IMR-90 (cell line): Measurements from ENCODE around the gene DNAI2. TPM values are rescaled to one million over a fixed set of nuclear protein-coding genes. Genes with fewer than 3 reads are reported as not detected.

Experiments
- ATAC-seq: fragments of 200-7000 bp; cut with Tn5 transposase; 2 replicates; pipeline ENCODE4 v1.9.1; 2020; ENCODE audit warnings: low read depth, mild to moderate bottlenecking, moderate library complexity
- BruUV-seq: library from RNA; stranded (reverse); fragments of 400-500 nt; replicated peaks from 2 replicates; lab custom pipeline; 2021; lab: Mats Ljungman, UMichigan
- CTCF ChIA-PET: fragments of 300-600 bp; formaldehyde crosslinking; extraction: SDS; loops from one replicate; lab custom pipeline; 2021; ENCODE audit warnings: antibody characterized with exemption; lab: Yijun Ruan, JAX
- POLR2A ChIA-PET: fragments of 300-600 bp; sonication (Branson Sonifier 250); formaldehyde crosslinking; loops from one replicate; lab custom pipeline; 2022; ENCODE audit warnings: antibody characterized with exemption; ENCODE audit not compliant: unreplicated experiment; lab: Charles Lee
- DNase-seq: peaks from one replicate; pipeline ENCODE4 v3.0.0; 2013
- H2AFZ ChIP-seq: replicated peaks from 2 replicates; pipeline ENCODE3; 2013; ENCODE audit warnings: low read length, mild to moderate bottlenecking; ENCODE audit not compliant: poor library complexity
- H2AK5ac ChIP-seq: 2 replicates; pipeline ENCODE4 v1.6.1; 2013; ENCODE audit warnings: low read depth, low read length, inconsistent platforms
- H2AK9ac ChIP-seq: replicated peaks from 2 replicates; pipeline ENCODE3; 2013; ENCODE audit warnings: mild to moderate bottlenecking, low read depth, low read length, moderate library complexity; ENCODE audit not compliant: poor library complexity
- H2BK120ac ChIP-seq: 2 replicates; pipeline ENCODE4 v1.6.1; 2013; ENCODE audit warnings: low read depth, low read length, inconsistent platforms
- H2BK15ac ChIP-seq: 3 replicates; pipeline ENCODE4 v1.6.1; 2013; ENCODE audit warnings: low read depth, low read length, inconsistent platforms
- H2BK20ac ChIP-seq: 2 replicates; pipeline ENCODE4 v1.6.1; 2013; ENCODE audit warnings: low read depth, mild to moderate bottlenecking, inconsistent platforms, low read length, moderate library complexity
- H2BK5ac ChIP-seq: 2 replicates; pipeline ENCODE4 v1.6.1; 2013; ENCODE audit warnings: mild to moderate bottlenecking, low read depth, low read length, inconsistent platforms; ENCODE audit not compliant: poor library complexity, severe bottlenecking
- H3K14ac ChIP-seq: replicated peaks from 2 replicates; pipeline ENCODE4 v1.6.1; 2013; ENCODE audit warnings: low read depth, low read length, inconsistent platforms
- H3K18ac ChIP-seq: 2 replicates; pipeline ENCODE4 v1.6.1; 2013; ENCODE audit warnings: low read depth, low read length, control low read depth
- H3K23ac ChIP-seq: 2 replicates; pipeline ENCODE4 v1.6.1; 2013; ENCODE audit warnings: low read depth, low read length, inconsistent platforms
- H3K27ac ChIP-seq: 2 replicates; pipeline ENCODE4 v1.5.1; 2013; ENCODE audit warnings: mild to moderate bottlenecking, control low read depth, low read length; ENCODE audit not compliant: insufficient read depth
- H3K27me3 ChIP-seq: 2 replicates; pipeline ENCODE4 v1.6.1; 2013; ENCODE audit warnings: low read length; ENCODE audit not compliant: control insufficient read depth, insufficient read depth
- H3K36me3 ChIP-seq: 2 replicates; pipeline ENCODE4 v1.6.1; 2013; ENCODE audit warnings: low read length, mixed read lengths; ENCODE audit not compliant: control insufficient read depth, insufficient read depth
- H3K4ac ChIP-seq: 2 replicates; pipeline ENCODE4 v1.6.1; 2013; ENCODE audit warnings: low read depth, low read length, inconsistent platforms
- H3K4me1 ChIP-seq: 2 replicates; pipeline ENCODE4 v1.6.1; 2013; ENCODE audit warnings: low read length, mixed read lengths; ENCODE audit not compliant: control insufficient read depth, insufficient read depth
- H3K4me2 ChIP-seq: 2 replicates; pipeline ENCODE4 v1.6.1; 2013; ENCODE audit warnings: low read depth, mild to moderate bottlenecking, control low read depth, low read length, moderate library complexity
- H3K4me3 ChIP-seq: 2 replicates; pipeline ENCODE4 v1.5.1; 2013; ENCODE audit warnings: low read depth, mild to moderate bottlenecking, control low read depth, low read length, moderate library complexity; ENCODE audit not compliant: insufficient read depth
- H3K56ac ChIP-seq: 2 replicates; pipeline ENCODE4 v1.6.1; 2013; ENCODE audit warnings: low read length, inconsistent platforms; ENCODE audit not compliant: insufficient read depth; ENCODE audit errors: extremely low read depth
- H3K79me1 ChIP-seq, 2 experiments: 2 replicates each; pipeline ENCODE4 v1.6.1; 2013; ENCODE audit warnings: low read length in 2 of 2, inconsistent platforms in 1 of 2, low read depth in 1 of 2
- H3K9ac ChIP-seq: 2 replicates; pipeline ENCODE4 v1.6.1; 2013; ENCODE audit warnings: low read depth, low read length, control low read depth
- H3K9me1 ChIP-seq: 2 replicates; pipeline ENCODE4 v1.6.1; 2013; ENCODE audit warnings: low read length, inconsistent platforms; ENCODE audit not compliant: insufficient read depth
- H3K9me3 ChIP-seq: 2 replicates; pipeline ENCODE4 v1.6.1; 2013; ENCODE audit warnings: low read length; ENCODE audit not compliant: control insufficient read depth, insufficient read depth
- H4K20me1 ChIP-seq: 2 replicates; pipeline ENCODE4 v1.6.1; 2013; ENCODE audit warnings: low read length, inconsistent platforms; ENCODE audit not compliant: insufficient read depth
- H4K5ac ChIP-seq: 2 replicates; pipeline ENCODE4 v1.6.1; 2013; ENCODE audit warnings: mild to moderate bottlenecking, low read depth, low read length, control low read depth
- H4K8ac ChIP-seq, 2 experiments: 2 replicates each; pipeline ENCODE4 v1.6.1; 2013; ENCODE audit warnings: low read depth in 2 of 2, low read length in 2 of 2, control low read depth in 1 of 2, inconsistent platforms in 1 of 2
- H4K91ac ChIP-seq: 2 replicates; pipeline ENCODE4 v1.6.1; 2013; ENCODE audit warnings: low read depth, low read length, inconsistent platforms; ENCODE audit not compliant: insufficient read depth
- BHLHE40 ChIP-seq: fragments of 150-350 bp; IDR thresholded peaks from 2 replicates; pipeline ENCODE4 v1.6.1; 2016; ENCODE audit warnings: mild to moderate bottlenecking, low read depth, low read length
- CEBPB ChIP-seq: IDR thresholded peaks from 2 replicates; pipeline ENCODE4 v1.6.1; 2012; ENCODE audit warnings: low read depth, low read length, improper control_type of control experiment
- CHD1 ChIP-seq: IDR thresholded peaks from 2 replicates; pipeline ENCODE4 v1.6.1; 2012; ENCODE audit warnings: low read depth, low read length, improper control_type of control experiment
- FOS ChIP-seq: fragments of 150-350 bp; IDR thresholded peaks from 2 replicates; pipeline ENCODE4 v1.6.1; 2016; ENCODE audit warnings: low read depth, low read length
- MAFK ChIP-seq: IDR thresholded peaks from 2 replicates; pipeline ENCODE4 v1.6.1; 2012; ENCODE audit warnings: low read depth, low read length, improper control_type of control experiment
- MAZ ChIP-seq: IDR thresholded peaks from 2 replicates; pipeline ENCODE4 v1.6.1; 2012; ENCODE audit warnings: low read depth, mild to moderate bottlenecking, low read length, improper control_type of control experiment, moderate library complexity, borderline replicate concordance
- MXI1 ChIP-seq: IDR thresholded peaks from 2 replicates; pipeline ENCODE4 v1.6.1; 2012; ENCODE audit warnings: low read depth, mild to moderate bottlenecking, low read length, moderate library complexity, borderline replicate concordance
- NFE2L2 ChIP-seq: fragments of 150-350 bp; IDR thresholded peaks from 2 replicates; pipeline ENCODE4 v1.6.1; 2016; ENCODE audit warnings: low read depth, mild to moderate bottlenecking, low read length
- POLR2A ChIP-seq: IDR thresholded peaks from 2 replicates; pipeline ENCODE4 v1.6.1; 2012; ENCODE audit warnings: mild to moderate bottlenecking, low read depth, low read length
- RAD21 ChIP-seq: IDR thresholded peaks from 2 replicates; pipeline ENCODE4 v1.6.1; 2012; ENCODE audit warnings: low read length, improper control_type of control experiment
- RCOR1 ChIP-seq: IDR thresholded peaks from 2 replicates; pipeline ENCODE4 v1.6.1; 2012; ENCODE audit warnings: mild to moderate bottlenecking, low read length, improper control_type of control experiment; ENCODE audit not compliant: insufficient replicate concordance
- RFX5 ChIP-seq: IDR thresholded peaks from 2 replicates; pipeline ENCODE4 v1.8.0; 2012; ENCODE audit warnings: low read depth, mild to moderate bottlenecking, low read length, moderate library complexity
- SMC3 ChIP-seq: fragments of 150-350 bp; IDR thresholded peaks from 2 replicates; pipeline ENCODE4 v1.6.1; 2016; ENCODE audit warnings: low read depth, mild to moderate bottlenecking, antibody characterized with exemption, low read length, moderate library complexity
- WGBS, 2 experiments: methylation state at CpG; one replicate each; pipeline versions ENCODE4 v1.1.5 to v1.1.7; 2013; ENCODE audit warnings: missing lambda C conversion rate in 2 of 2; ENCODE audit not compliant: insufficient read length in 1 of 2; ENCODE audit errors: extremely low coverage in 2 of 2; 5-methylcytosine and 5-hydroxymethylcytosine counted together
- dilution Hi-C: fragments of 300-500 bp; cut with HindIII; formaldehyde crosslinking; loops from one replicate; pipeline ENCODE4 v1.14.3; 2018; ENCODE audit warnings: low sequenced_read_pairs; ENCODE audit not compliant: unreplicated experiment
- in situ Hi-C: fragments of 300-500 bp; cut with MboI; formaldehyde crosslinking; loops from 3 replicates; pipeline ENCODE4 v1.14.3; 2019; ENCODE audit warnings: low sequenced_read_pairs, inconsistent platforms, mixed read lengths
- intact Hi-C: fragments of 100-400 bp; cut with micrococcal nuclease; formaldehyde crosslinking; loops from 2 replicates; pipeline ENCODE4 v1.10.0; 2022
- polyA plus RNA-seq, 3 experiments: library from polyadenylated mRNA; depleted of rRNA; stranded (reverse); fragments of >200 nt; gene quantifications; 2 replicates each; pipeline ENCODE4 v1.2.3, GENCODE V29; 2012; ENCODE audit warnings: low replicate concordance in 1 of 3
- total RNA-seq: library from RNA; depleted of rRNA; stranded (reverse); fragments of >200 nt; gene quantifications from 2 replicates; pipeline ENCODE4 v1.2.3, GENCODE V29; 2012
- TF ChIP-seq, protein P1 (sequence below): fragments of 150-350 bp; IDR thresholded peaks from 2 replicates; pipeline ENCODE4 v1.6.1; 2017; ENCODE audit warnings: mild to moderate bottlenecking, antibody characterized with exemption, low read length, low read depth
- TF ChIP-seq, protein P2 (sequence below): conservative IDR thresholded peaks from 2 replicates; pipeline ENCODE4 v1.5.1; 2012; ENCODE audit warnings: mild to moderate bottlenecking, low read depth, low read length, improper control_type of control experiment
- TF ChIP-seq, protein P3 (sequence below): fragments of 150-350 bp; IDR thresholded peaks from 2 replicates; pipeline ENCODE4 v1.6.1; 2016; ENCODE audit warnings: low read depth, mild to moderate bottlenecking, low read length, moderate library complexity, borderline replicate concordance

Gene DNAI2
- total and polyA plus RNA-seq, 2 of the 4 experiments (the other 2 are of a cell fraction) = not detected

- H4K5ac ChIP-seq = no peak overlapping the region
- ChIA-PET POLR2A (no interaction called here), CTCF (no interaction called here)
- H3K9me3 ChIP-seq = no peaks in the 10 kb centered on the region
- no peak overlapping the region for H3K18ac ChIP-seq
- no peak overlapping the region for H4K91ac ChIP-seq
- no peaks in the 10 kb centered on the region for H3K36me3 ChIP-seq
- H3K4ac ChIP-seq = no peak overlapping the region
- no peak overlapping the region for H3K4me2 ChIP-seq
- no peak overlapping the region for H3K14ac ChIP-seq
- H3K4me3 ChIP-seq = no peak overlapping the region
- TF ChIP-seq SMC3 (no peak), MXI1 (no peak), RAD21 (no peak), RFX5 (no peak), MAZ (no peak), POLR2A (no peak), MAFK (no peak), CEBPB (no peak), NFE2L2 (no peak), BHLHE40 (no peak), RCOR1 (no peak), FOS (no peak), CHD1 (no peak)
- TF ChIP-seq, protein P1, sequence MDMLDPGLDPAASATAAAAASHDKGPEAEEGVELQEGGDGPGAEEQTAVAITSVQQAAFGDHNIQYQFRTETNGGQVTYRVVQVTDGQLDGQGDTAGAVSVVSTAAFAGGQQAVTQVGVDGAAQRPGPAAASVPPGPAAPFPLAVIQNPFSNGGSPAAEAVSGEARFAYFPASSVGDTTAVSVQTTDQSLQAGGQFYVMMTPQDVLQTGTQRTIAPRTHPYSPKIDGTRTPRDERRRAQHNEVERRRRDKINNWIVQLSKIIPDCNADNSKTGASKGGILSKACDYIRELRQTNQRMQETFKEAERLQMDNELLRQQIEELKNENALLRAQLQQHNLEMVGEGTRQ = no peak
- TF ChIP-seq, protein P2, sequence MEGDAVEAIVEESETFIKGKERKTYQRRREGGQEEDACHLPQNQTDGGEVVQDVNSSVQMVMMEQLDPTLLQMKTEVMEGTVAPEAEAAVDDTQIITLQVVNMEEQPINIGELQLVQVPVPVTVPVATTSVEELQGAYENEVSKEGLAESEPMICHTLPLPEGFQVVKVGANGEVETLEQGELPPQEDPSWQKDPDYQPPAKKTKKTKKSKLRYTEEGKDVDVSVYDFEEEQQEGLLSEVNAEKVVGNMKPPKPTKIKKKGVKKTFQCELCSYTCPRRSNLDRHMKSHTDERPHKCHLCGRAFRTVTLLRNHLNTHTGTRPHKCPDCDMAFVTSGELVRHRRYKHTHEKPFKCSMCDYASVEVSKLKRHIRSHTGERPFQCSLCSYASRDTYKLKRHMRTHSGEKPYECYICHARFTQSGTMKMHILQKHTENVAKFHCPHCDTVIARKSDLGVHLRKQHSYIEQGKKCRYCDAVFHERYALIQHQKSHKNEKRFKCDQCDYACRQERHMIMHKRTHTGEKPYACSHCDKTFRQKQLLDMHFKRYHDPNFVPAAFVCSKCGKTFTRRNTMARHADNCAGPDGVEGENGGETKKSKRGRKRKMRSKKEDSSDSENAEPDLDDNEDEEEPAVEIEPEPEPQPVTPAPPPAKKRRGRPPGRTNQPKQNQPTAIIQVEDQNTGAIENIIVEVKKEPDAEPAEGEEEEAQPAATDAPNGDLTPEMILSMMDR = no peak
- TF ChIP-seq, protein P3, sequence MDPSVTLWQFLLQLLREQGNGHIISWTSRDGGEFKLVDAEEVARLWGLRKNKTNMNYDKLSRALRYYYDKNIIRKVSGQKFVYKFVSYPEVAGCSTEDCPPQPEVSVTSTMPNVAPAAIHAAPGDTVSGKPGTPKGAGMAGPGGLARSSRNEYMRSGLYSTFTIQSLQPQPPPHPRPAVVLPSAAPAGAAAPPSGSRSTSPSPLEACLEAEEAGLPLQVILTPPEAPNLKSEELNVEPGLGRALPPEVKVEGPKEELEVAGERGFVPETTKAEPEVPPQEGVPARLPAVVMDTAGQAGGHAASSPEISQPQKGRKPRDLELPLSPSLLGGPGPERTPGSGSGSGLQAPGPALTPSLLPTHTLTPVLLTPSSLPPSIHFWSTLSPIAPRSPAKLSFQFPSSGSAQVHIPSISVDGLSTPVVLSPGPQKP = no peak
- no peak overlapping the region for H2AFZ ChIP-seq
- ATAC-seq = no peak
- in situ Hi-C loops (no loop called here), intact Hi-C loops (no loop called here), dilution Hi-C loops (no loop called here)
- H2BK20ac ChIP-seq = no peak overlapping the region
- no peak overlapping the region for H3K27ac ChIP-seq
- no peaks in the 10 kb centered on the region for H4K20me1 ChIP-seq
- H2BK120ac ChIP-seq = no peak overlapping the region
- H2BK5ac ChIP-seq = no peak overlapping the region
- no peaks in the 10 kb centered on the region for H3K27me3 ChIP-seq
- no peaks in the 10 kb centered on the region for H3K79me1 ChIP-seq
- H4K8ac ChIP-seq = no peak overlapping the region
- no peak overlapping the region for H2BK15ac ChIP-seq
- no peak overlapping the region for H2AK9ac ChIP-seq
- no peak overlapping the region for H3K56ac ChIP-seq
- no peak overlapping the region for H3K9ac ChIP-seq
- H3K23ac ChIP-seq = no peak overlapping the region
- WGBS, 2 experiments = no CpG with 5 or more reads among the region's 13 CpGs
- no peaks in the 10 kb centered on the region for H3K9me1 ChIP-seq
- no peak for DNase-seq
- H3K4me1 ChIP-seq = no peaks in the 10 kb centered on the region
- BruUV-seq = no TSS peak
- no peak overlapping the region for H2AK5ac ChIP-seq
These were observed 21.0 kb upstream of the DNAI2 start for GRCh38 chr17:74253036-74253435.
